Fibroblast of lung (primary cell): Measurements from ENCODE around the gene PRKCH. TPM values are rescaled to one million over a fixed set of nuclear protein-coding genes. Genes with fewer than 3 reads are reported as not detected.
A peak's percentile ranks its signal among the peaks of the same experiment; 100 is the strongest.

Source experiments
- DNase-seq, 2 donors: peaks; one replicate each; pipeline versions ENCODE4 v3.0.0 to v3.0.0-alpha.2; 2010; ENCODE audit warnings: low read depth in 2 of 2
- H2AFZ ChIP-seq: 2 replicates; pipeline ENCODE4 v1.5.1; 2012; ENCODE audit warnings: low read length, control low read depth, inconsistent platforms
- H3K27ac ChIP-seq: 2 replicates; pipeline ENCODE4 v1.5.1; 2011; ENCODE audit warnings: low read length, control low read depth; ENCODE audit not compliant: insufficient read depth
- H3K27me3 ChIP-seq: 2 replicates; pipeline ENCODE4 v1.5.1; 2011; ENCODE audit warnings: mild to moderate bottlenecking, low read length; ENCODE audit not compliant: control insufficient read depth, insufficient read depth
- H3K36me3 ChIP-seq: 2 replicates; pipeline ENCODE4 v1.5.1; 2011; ENCODE audit warnings: low read length; ENCODE audit not compliant: control insufficient read depth, insufficient read depth
- H3K4me1 ChIP-seq: 2 replicates; pipeline ENCODE4 v1.5.1; 2011; ENCODE audit warnings: low read length; ENCODE audit not compliant: control insufficient read depth, insufficient read depth; ENCODE audit errors: extremely low read depth
- H3K4me2 ChIP-seq: 2 replicates; pipeline ENCODE4 v1.5.1; 2011; ENCODE audit warnings: low read length, control low read depth; ENCODE audit not compliant: insufficient read depth; ENCODE audit errors: extremely low read depth
- H3K4me3 ChIP-seq, 4 experiments: fragments of 200-600 bp in 1 of 4; sonication (generic) in 1 of 4; replicated peaks in 1 of 4; 2 replicates each; pipeline ENCODE4 v1.5.1; 2011 to 2016; ENCODE audit warnings: low read length in 4 of 4, low read depth in 3 of 4, mild to moderate bottlenecking in 3 of 4, control low read depth in 2 of 4, inconsistent platforms in 1 of 4, mixed read lengths in 1 of 4; ENCODE audit not compliant: insufficient read depth in 1 of 4; ENCODE audit errors: control extremely low read depth in 1 of 4
- H3K79me2 ChIP-seq: 2 replicates; pipeline ENCODE4 v1.5.1; 2012; ENCODE audit warnings: mild to moderate bottlenecking, low read length, inconsistent platforms; ENCODE audit not compliant: control insufficient read depth, insufficient read depth
- H3K9ac ChIP-seq: 2 replicates; pipeline ENCODE4 v1.5.1; 2011; ENCODE audit warnings: mild to moderate bottlenecking, low read length, control low read depth; ENCODE audit not compliant: insufficient read depth
- H3K9me3 ChIP-seq: 2 replicates; pipeline ENCODE4 v1.5.1; 2012; ENCODE audit warnings: low read depth, low read length; ENCODE audit not compliant: control insufficient read depth, insufficient read depth
- H4K20me1 ChIP-seq: 2 replicates; pipeline ENCODE4 v1.5.1; 2011; ENCODE audit warnings: low read length; ENCODE audit not compliant: control insufficient read depth, insufficient read depth; ENCODE audit errors: extremely low read depth
- CTCF ChIP-seq, 2 donors: IDR thresholded peaks in 1 of 2; conservative IDR thresholded peaks in 1 of 2; 1 replicate in 1 of 2; 2 replicates in 1 of 2; pipeline ENCODE4 v1.5.1; 2011 to 2012; ENCODE audit warnings: low read length in 2 of 2, control low read depth in 1 of 2, inconsistent platforms in 1 of 2, low read depth in 1 of 2, mild to moderate bottlenecking in 1 of 2
- EZH2 ChIP-seq: IDR thresholded peaks from 2 replicates; pipeline ENCODE4 v1.5.1; 2012; ENCODE audit warnings: low read length, control low read depth, mild to moderate bottlenecking; ENCODE audit errors: missing control alignments
- polyA plus RNA-seq, 2 donors: library from polyadenylated mRNA; depleted of rRNA in 1 of 2; stranded (reverse) in 1 of 2; unstranded in 1 of 2; fragments of >200 nt; gene quantifications; 2 replicates each; pipeline ENCODE4 v1.2.1, GENCODE V29; 2011 to 2012; ENCODE audit warnings: missing spikeins in 1 of 2
- total RNA-seq: library from RNA; depleted of rRNA; stranded (reverse); fragments of >200 nt; gene quantifications from 2 replicates; pipeline ENCODE4 v1.2.1, GENCODE V29; 2014

The PRKCH gene
- total and polyA plus RNA-seq, 2 donors (not counting 1 experiment from before 2014, with no cell fraction given) = 2.9 to 5.4 TPM

- Histone ChIP-seq H3K79me2 (no peaks in the 10 kb centered on the region), H3K4me3 (no peak overlapping the region), H3K4me2 (no peak overlapping the region), H3K36me3 (no peaks in the 10 kb centered on the region), H3K27me3 (no peaks in the 10 kb centered on the region), H3K9ac (no peak overlapping the region), H4K20me1 (no peaks in the 10 kb centered on the region), H3K9me3 (no peaks in the 10 kb centered on the region), H2AFZ (no peak overlapping the region), H3K4me1 (peaks cover 38% of the 10 kb centered on the region), H3K27ac (peak overlapping the region; percentile 19)
- peak; percentile 92 to 99 for DNase-seq
- TF ChIP-seq CTCF (conservative IDR thresholded peaks at IDR 0.05 in 1 of 2, IDR thresholded peaks at IDR 0.05 in 1 of 2; ENCODE audit: low read depth in 1 of 2, low read length in 2 of 2) = no peak
- no peak for TF ChIP-seq EZH2
These were observed 248.6 kb downstream of the PRKCH start for GRCh38 chr14:61569812-61570548.

GRCh38 chr14:61570549-61571290 lies 249.3 kb downstream of the PRKCH start:
- DNase-seq = no peak
- H3K4me3 ChIP-seq = no peak overlapping the region
- H3K9ac ChIP-seq = no peak overlapping the region
- no peaks in the 10 kb centered on the region for H4K20me1 ChIP-seq
- H2AFZ ChIP-seq = peak overlapping the region; percentile 57
- H3K27ac ChIP-seq = peak overlapping the region; percentile 19
- no peak for TF ChIP-seq CTCF (conservative IDR thresholded peaks at IDR 0.05 in 1 of 2, IDR thresholded peaks at IDR 0.05 in 1 of 2; ENCODE audit: low read depth in 1 of 2, low read length in 2 of 2)
- no peak for TF ChIP-seq EZH2
- no peak overlapping the region for H3K4me2 ChIP-seq
- H3K27me3 ChIP-seq = no peaks in the 10 kb centered on the region
- H3K4me1 ChIP-seq = peaks cover 32% of the 10 kb centered on the region
- H3K9me3 ChIP-seq = no peaks in the 10 kb centered on the region
- H3K79me2 ChIP-seq = no peaks in the 10 kb centered on the region
- H3K36me3 ChIP-seq = no peaks in the 10 kb centered on the region

- TF ChIP-seq EZH2 (no peak), CTCF (conservative IDR thresholded peaks at IDR 0.05 in 1 of 2, IDR thresholded peaks at IDR 0.05 in 1 of 2; ENCODE audit: low read depth in 1 of 2, low read length in 2 of 2) (no peak)
- Histone ChIP-seq H3K36me3 (no peaks in the 10 kb centered on the region), H3K79me2 (no peaks in the 10 kb centered on the region), H4K20me1 (no peaks in the 10 kb centered on the region), H3K4me2 (no peak overlapping the region), H3K4me1 (peaks cover 26% of the 10 kb centered on the region), H3K4me3 (no peak overlapping the region), H3K27ac (no peak overlapping the region), H3K27me3 (no peaks in the 10 kb centered on the region), H2AFZ (no peak overlapping the region), H3K9me3 (no peaks in the 10 kb centered on the region), H3K9ac (no peak overlapping the region)
- DNase-seq = no peak
These were observed 250.5 kb downstream of the PRKCH start for GRCh38 chr14:61571917-61572316.
